COLO829 (cell line): ENCODE data around the gene FAM13A.
"Not testable (repeated sequence)": the region's sequence is repeated elsewhere in the genome, so short reads cannot be mapped to it uniquely, and the experiment has no call there.

Experiments used
- DNase-seq: peaks from one replicate; pipeline ENCODE4 v3.0.0; 2012; ENCODE audit warnings: low spot score

The FAM13A gene

GRCh38 chr4:89042055-89042454 is 14.9 kb downstream of the FAM13A start:
- DNase-seq: no peak

GRCh38 chr4:89039730-89040338 is 17.2 kb downstream of the FAM13A start:
- DNase-seq: no peak

GRCh38 chr4:89036535-89036934 is 20.4 kb downstream of the FAM13A start:
- no peak for DNase-seq

GRCh38 chr4:89031272-89031671 is 25.7 kb downstream of the FAM13A start:
- no peak for DNase-seq

- no peak for DNase-seq
Observed at GRCh38 chr4:89029591-89029990, 27.4 kb downstream of the FAM13A start.

GRCh38 chr4:89026542-89026941 is 30.4 kb downstream of the FAM13A start:
- no peak for DNase-seq

- peak; percentile 78 for DNase-seq
Observed at GRCh38 chr4:89024051-89024675, 32.8 kb downstream of the FAM13A start.

- no peak for DNase-seq
Observed at GRCh38 chr4:89023140-89023539, 33.8 kb downstream of the FAM13A start.

- DNase-seq: no peak
Observed at GRCh38 chr4:89022426-89023128, 34.4 kb downstream of the FAM13A start.

- DNase-seq: no peak
Observed at GRCh38 chr4:89021684-89022083, 35.3 kb downstream of the FAM13A start.

GRCh38 chr4:89021062-89021461 is 35.9 kb downstream of the FAM13A start:
- no peak for DNase-seq

- not testable (repeated sequence) for DNase-seq
Observed at GRCh38 chr4:89014897-89015296, 42.1 kb downstream of the FAM13A start.

GRCh38 chr4:89009761-89010369 is 47.1 kb downstream of the FAM13A start:
- no peak for DNase-seq

GRCh38 chr4:89009115-89009514 is 47.9 kb downstream of the FAM13A start:
- DNase-seq: no peak

GRCh38 chr4:89008166-89008565 is 48.8 kb downstream of the FAM13A start:
- DNase-seq: no peak

- no peak for DNase-seq
Observed at GRCh38 chr4:89007338-89007939, 49.5 kb downstream of the FAM13A start.

GRCh38 chr4:89006307-89006706 is 50.7 kb downstream of the FAM13A start:
- DNase-seq: no peak

GRCh38 chr4:89005066-89005465 is 51.9 kb downstream of the FAM13A start:
- DNase-seq: not testable (repeated sequence)

GRCh38 chr4:89001647-89002445 is 55.1 kb downstream of the FAM13A start:
- DNase-seq: no peak

GRCh38 chr4:89000844-89001360 is 56.1 kb downstream of the FAM13A start:
- DNase-seq: peak; percentile 58

GRCh38 chr4:89000382-89000781 is 56.6 kb downstream of the FAM13A start:
- DNase-seq: no peak
